Naive thymus-derived CD4-positive, alpha-beta T cell (primary cell): ENCODE data around the gene MRTFB. TPM values are rescaled to one million over a fixed set of nuclear protein-coding genes. Genes with fewer than 3 reads are reported as not detected.

ENCODE experiments used
- ATAC-seq: fragments of 150-1000 bp; cut with Tn5 transposase; 2 replicates; pipeline ENCODE4 v1.10.0; 2021; ENCODE audit warnings: mild to moderate bottlenecking, moderate library complexity
- CTCF ChIA-PET: fragments of 350-600 bp; sonication (Branson Sonifier 250); formaldehyde crosslinking; loops from one replicate; lab custom pipeline; 2021; ENCODE audit warnings: antibody characterized with exemption; lab: Charles Lee
- POLR2A ChIA-PET: fragments of 350-600 bp; sonication (Branson Sonifier 250); formaldehyde crosslinking; loops from one replicate; lab custom pipeline; 2021; ENCODE audit warnings: antibody characterized with exemption, inconsistent platforms; lab: Charles Lee
- DNase-seq, 9 donors: peaks; one replicate each; pipeline versions ENCODE4 v3.0.0 to v3.0.0-alpha.2; 2020 to 2022; ENCODE audit warnings: mixed read lengths in 1 of 9
- H3K27ac ChIP-seq: one replicate; pipeline ENCODE4 v1.7.0; 2013; ENCODE audit warnings: mild to moderate bottlenecking, low read depth, low read length, moderate library complexity
- H3K27me3 ChIP-seq, 2 donors: one replicate each; pipeline ENCODE4 v1.7.0; 2013; ENCODE audit warnings: low read length in 2 of 2, mild to moderate bottlenecking in 2 of 2, moderate library complexity in 2 of 2; ENCODE audit not compliant: control insufficient read depth in 2 of 2, insufficient read depth in 2 of 2
- H3K36me3 ChIP-seq, 3 experiments: 1 replicate in 2 of 3; 2 replicates in 1 of 3; pipeline ENCODE4 v1.7.0; 2013; ENCODE audit warnings: low read length in 3 of 3, mild to moderate bottlenecking in 3 of 3, moderate library complexity in 1 of 3; ENCODE audit not compliant: insufficient read depth in 3 of 3, control insufficient read depth in 2 of 3
- H3K4me1 ChIP-seq, 2 donors: one replicate each; pipeline ENCODE4 v1.7.0; 2013; ENCODE audit warnings: low read length in 2 of 2, mild to moderate bottlenecking in 2 of 2, moderate library complexity in 1 of 2; ENCODE audit not compliant: control insufficient read depth in 2 of 2, insufficient read depth in 2 of 2
- H3K4me3 ChIP-seq: 2 replicates; pipeline ENCODE4 v1.7.0; 2013; ENCODE audit warnings: mild to moderate bottlenecking, low read length
- H3K9me3 ChIP-seq, 3 experiments: 1 replicate in 2 of 3; 2 replicates in 1 of 3; pipeline ENCODE4 v1.7.0; 2013; ENCODE audit warnings: low read length in 3 of 3; ENCODE audit not compliant: control insufficient read depth in 2 of 3
- H3K27ac Mint-ChIP-seq, 9 donors: one replicate each; pipeline ENCODE4 v1.8.0; 2020 to 2022; ENCODE audit warnings: mixed read lengths in 9 of 9, mild to moderate bottlenecking in 8 of 9, moderate library complexity in 5 of 9, inconsistent platforms in 2 of 9
- H3K27me3 Mint-ChIP-seq, 5 donors: one replicate each; pipeline ENCODE4 v1.8.0; 2021 to 2022; ENCODE audit warnings: mixed read lengths in 5 of 5, mild to moderate bottlenecking in 1 of 5
- H3K36me3 Mint-ChIP-seq, 5 donors: one replicate each; pipeline ENCODE4 v1.8.0; 2020 to 2022; ENCODE audit warnings: mixed read lengths in 5 of 5, mild to moderate bottlenecking in 3 of 5, inconsistent platforms in 1 of 5
- H3K4me1 Mint-ChIP-seq, 7 donors: one replicate each; pipeline ENCODE4 v1.8.0; 2020 to 2022; ENCODE audit warnings: mixed read lengths in 7 of 7, mild to moderate bottlenecking in 3 of 7, inconsistent platforms in 1 of 7
- H3K4me3 Mint-ChIP-seq, 10 donors: one replicate each; pipeline ENCODE4 v1.8.0; 2020 to 2022; ENCODE audit warnings: mild to moderate bottlenecking in 10 of 10, mixed read lengths in 10 of 10, moderate library complexity in 6 of 10, inconsistent platforms in 2 of 10
- H3K9me3 Mint-ChIP-seq, 11 donors: one replicate each; pipeline ENCODE4 v1.8.0; 2020 to 2022; ENCODE audit warnings: mixed read lengths in 11 of 11, mild to moderate bottlenecking in 4 of 11, inconsistent platforms in 1 of 11, moderate library complexity in 1 of 11
- intact Hi-C, 2 donors: fragments of 100-400 bp; cut with micrococcal nuclease; formaldehyde crosslinking; loops; one replicate each; pipeline ENCODE4 v1.15.1; 2023
- polyA plus RNA-seq, 2 donors: library from polyadenylated mRNA; unstranded; fragments of 300-500 nt; fragmentation: Illumina TruSeq; gene quantifications; one replicate each; pipeline ENCODE4 v1.2.3, GENCODE V29; 2021
- total RNA-seq, 6 experiments: library from RNA in 5 of 6; stranded (reverse) in 5 of 6; gene quantifications; 1 replicate in 5 of 6; 2 replicates in 1 of 6; pipeline ENCODE4 v1.2.3 and lab custom pipeline; 2021 to 2026

The MRTFB gene
- total and polyA plus RNA-seq, 7 experiments from 2014 or later: 9.1 to 33.2 (median 25.4) TPM

GRCh38 chr16:14239791-14240190, 168.7 kb downstream of the MRTFB start:
- Mint-ChIP-seq H3K27me3 (no peaks in the 10 kb centered on the region), H3K27ac (no peak overlapping the region), H3K9me3 (no peaks in the 10 kb centered on the region), H3K4me1 (no peaks in the 10 kb centered on the region), H3K4me3 (no peak overlapping the region), H3K36me3 (peaks cover 0 to 23% (median 4%) of the 10 kb centered on the region in 5 donors)
- intact Hi-C loops: no loop called here
- H3K4me3 ChIP-seq: no peak overlapping the region
- peaks cover 0 to 30% (median 0%) of the 10 kb centered on the region in 3 experiments for H3K36me3 ChIP-seq
- H3K9me3 ChIP-seq: no peaks in the 10 kb centered on the region
- no peak overlapping the region for H3K27ac ChIP-seq
- no peak for DNase-seq
- ChIA-PET CTCF (no interaction called here), POLR2A (no interaction called here)
- ATAC-seq: no peak
- no peaks in the 10 kb centered on the region for H3K4me1 ChIP-seq
- no peaks in the 10 kb centered on the region for H3K27me3 ChIP-seq

DNA sequence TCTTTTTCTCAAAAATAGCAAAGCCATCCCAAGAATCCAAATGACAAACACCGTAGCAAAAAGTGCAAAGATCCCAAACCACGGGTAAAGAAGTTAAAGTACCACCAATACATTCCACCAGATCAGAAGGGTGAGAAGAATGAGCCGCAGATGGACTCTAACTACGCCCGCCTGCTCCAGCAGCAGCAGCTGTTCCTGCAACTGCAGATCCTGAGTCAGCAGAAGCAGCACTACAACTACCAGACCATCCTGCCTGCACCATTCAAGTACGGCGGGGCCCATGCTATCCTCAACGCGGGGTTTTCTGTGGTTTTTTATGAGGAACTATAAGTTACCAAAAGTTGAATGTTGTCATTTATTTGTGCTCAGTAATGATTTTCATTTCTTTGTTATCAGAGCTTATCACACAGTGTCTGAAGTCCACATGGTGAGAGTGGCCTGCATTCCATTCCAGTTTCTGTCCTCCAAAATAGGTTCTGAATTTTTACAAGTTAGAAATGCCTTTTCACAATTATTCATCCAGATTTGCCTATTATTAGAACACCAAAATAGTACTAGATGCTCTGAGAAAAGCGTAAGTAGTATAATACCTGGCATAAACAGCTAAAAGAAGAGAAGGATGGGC, 169.2 kb downstream of the MRTFB start:
- intact Hi-C loops: no loop called here
- Mint-ChIP-seq H3K27me3 (no peaks in the 10 kb centered on the region), H3K36me3 (peaks cover 0 to 18% (median 4%) of the 10 kb centered on the region in 5 donors), H3K27ac (peak overlapping the region in 2 of 9 donors; percentile 21 to 59), H3K9me3 (no peaks in the 10 kb centered on the region), H3K4me3 (no peak overlapping the region), H3K4me1 (no peaks in the 10 kb centered on the region)
- Histone ChIP-seq H3K4me3 (no peak overlapping the region), H3K36me3 (peaks cover 0 to 24% (median 0%) of the 10 kb centered on the region in 3 experiments), H3K9me3 (no peaks in the 10 kb centered on the region), H3K27me3 (no peaks in the 10 kb centered on the region), H3K27ac (no peak overlapping the region), H3K4me1 (no peaks in the 10 kb centered on the region)
- DNase-seq: no peak
- no peak for ATAC-seq
- ChIA-PET POLR2A (no interaction called here), CTCF (no interaction called here)

DNA sequence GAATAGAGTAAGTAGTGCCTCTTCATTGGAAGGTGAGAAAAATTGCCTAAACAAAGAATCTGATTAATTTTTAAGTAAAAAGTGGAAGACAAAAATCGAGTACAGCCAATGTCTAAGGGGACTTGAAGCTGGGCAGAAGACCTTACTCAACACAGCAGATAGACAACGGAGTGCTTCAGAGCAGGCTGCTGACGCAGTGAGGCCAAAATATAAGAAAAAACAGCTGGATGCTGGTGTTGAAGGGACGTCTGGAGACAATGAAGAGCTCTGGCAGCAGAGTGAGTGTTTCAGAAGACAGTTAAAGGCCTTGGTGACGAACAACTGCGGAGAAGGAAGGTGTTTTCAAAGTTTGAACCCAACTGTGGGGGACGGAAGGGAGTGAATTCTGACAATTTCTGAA, 169.8 kb downstream of the MRTFB start:
- Histone ChIP-seq H3K36me3 (peaks cover 0 to 27% (median 0%) of the 10 kb centered on the region in 3 experiments), H3K4me1 (no peaks in the 10 kb centered on the region), H3K4me3 (no peak overlapping the region), H3K27me3 (no peaks in the 10 kb centered on the region), H3K9me3 (no peaks in the 10 kb centered on the region), H3K27ac (no peak overlapping the region)
- Mint-ChIP-seq H3K4me1 (no peaks in the 10 kb centered on the region), H3K27me3 (no peaks in the 10 kb centered on the region), H3K36me3 (peaks cover 0 to 21% (median 4%) of the 10 kb centered on the region in 5 donors), H3K4me3 (no peak overlapping the region), H3K27ac (peak overlapping the region in 2 of 9 donors; percentile 21 to 59), H3K9me3 (no peaks in the 10 kb centered on the region)
- CTCF ChIA-PET: no interaction called here
- POLR2A ChIA-PET: no interaction called here
- intact Hi-C loops: no loop called here
- ATAC-seq: no peak
- no peak for DNase-seq

DNA sequence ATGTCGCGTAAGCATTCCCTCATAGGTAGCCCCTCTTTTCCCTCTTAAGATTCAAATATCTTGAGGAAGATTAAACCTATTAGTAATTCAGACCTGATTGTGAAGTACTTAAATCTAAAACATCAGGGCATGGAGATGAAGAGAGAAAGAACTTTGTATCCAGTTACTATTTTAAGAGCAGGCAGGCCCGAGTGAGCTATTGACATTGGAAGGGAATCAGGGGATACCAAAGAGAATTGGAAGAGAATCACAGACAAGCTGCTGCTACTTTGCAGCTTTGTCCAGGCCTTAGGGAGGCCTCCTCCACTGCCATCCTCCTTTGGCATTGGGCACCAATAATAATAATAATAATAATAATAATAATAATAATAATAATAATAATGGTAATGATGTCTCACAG, 170.5 kb downstream of the MRTFB start:
- Mint-ChIP-seq H3K36me3 (peaks cover 0 to 26% (median 4%) of the 10 kb centered on the region in 5 donors), H3K27me3 (no peaks in the 10 kb centered on the region), H3K4me3 (no peak overlapping the region), H3K27ac (peak overlapping the region in 1 of 9 donors; percentile 34), H3K9me3 (no peaks in the 10 kb centered on the region), H3K4me1 (no peaks in the 10 kb centered on the region)
- ChIA-PET CTCF (no interaction called here), POLR2A (no interaction called here)
- ATAC-seq (no peak), DNase-seq (no peak)
- Histone ChIP-seq H3K27ac (no peak overlapping the region), H3K4me1 (no peaks in the 10 kb centered on the region), H3K27me3 (no peaks in the 10 kb centered on the region), H3K9me3 (no peaks in the 10 kb centered on the region), H3K36me3 (peaks cover 0 to 34% (median 0%) of the 10 kb centered on the region in 3 experiments), H3K4me3 (no peak overlapping the region)
- intact Hi-C loops: no loop called here

DNA sequence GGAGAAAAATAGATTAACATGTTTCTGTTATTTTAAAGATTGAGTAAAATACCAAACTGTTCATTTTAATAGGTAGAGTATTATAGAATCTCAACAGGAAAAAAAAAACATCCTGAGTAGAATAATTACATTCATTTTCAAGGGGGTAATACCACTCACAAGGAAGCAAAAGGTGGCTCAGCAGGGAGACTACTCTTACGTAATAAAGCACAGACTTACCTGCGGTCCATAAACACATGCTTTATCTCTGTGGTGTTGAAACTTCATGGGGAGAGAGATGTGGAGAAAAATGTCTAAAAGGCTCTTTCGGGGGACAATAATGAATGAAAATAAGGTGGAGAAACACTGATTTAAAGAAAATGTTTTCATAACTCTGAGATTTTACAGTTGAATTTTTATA, 171.7 kb downstream of the MRTFB start:
- H3K9me3 Mint-ChIP-seq: no peaks in the 10 kb centered on the region
- Histone ChIP-seq H3K9me3 (no peaks in the 10 kb centered on the region), H3K4me3 (no peak overlapping the region), H3K4me1 (no peaks in the 10 kb centered on the region), H3K27ac (no peak overlapping the region), H3K36me3 (peaks cover 0 to 45% (median 0%) of the 10 kb centered on the region in 3 experiments), H3K27me3 (no peaks in the 10 kb centered on the region)
- CTCF ChIA-PET: interaction anchor here (1.0 kb wide), 1 partner anchor 44 kb away, joined by 3 read pairs; no protein-coding TSS in a partner anchor
- H3K27ac Mint-ChIP-seq: no peak overlapping the region
- no peaks in the 10 kb centered on the region for H3K4me1 Mint-ChIP-seq
- no peak for DNase-seq
- no peaks in the 10 kb centered on the region for H3K27me3 Mint-ChIP-seq
- no peak for ATAC-seq
- intact Hi-C loops: no loop called here
- no peak overlapping the region for H3K4me3 Mint-ChIP-seq
- H3K36me3 Mint-ChIP-seq: peaks cover 0 to 35% (median 7%) of the 10 kb centered on the region in 5 donors
- POLR2A ChIA-PET: no interaction called here

GRCh38 chr16:14244196-14245010, 173.3 kb downstream of the MRTFB start:
- Histone ChIP-seq H3K4me1 (no peaks in the 10 kb centered on the region), H3K27me3 (no peaks in the 10 kb centered on the region), H3K27ac (no peak overlapping the region), H3K4me3 (no peak overlapping the region), H3K9me3 (no peaks in the 10 kb centered on the region), H3K36me3 (peaks cover 0 to 45% (median 0%) of the 10 kb centered on the region in 3 experiments)
- ATAC-seq (no peak), DNase-seq (no peak)
- intact Hi-C loops: no loop called here
- H3K27me3 Mint-ChIP-seq: no peaks in the 10 kb centered on the region
- no peak overlapping the region for H3K27ac Mint-ChIP-seq
- H3K36me3 Mint-ChIP-seq: peaks cover 0 to 42% (median 8%) of the 10 kb centered on the region in 5 donors
- ChIA-PET POLR2A (interaction anchor here (0.5 kb wide), 1 partner anchor 167 kb away, joined by 3 read pairs; no protein-coding TSS in a partner anchor), CTCF (interaction anchor here (1.4 kb wide), 1 partner anchor 10 kb away, joined by 4 read pairs; no protein-coding TSS in a partner anchor)
- H3K4me1 Mint-ChIP-seq: no peaks in the 10 kb centered on the region
- H3K4me3 Mint-ChIP-seq: no peak overlapping the region
- H3K9me3 Mint-ChIP-seq: no peaks in the 10 kb centered on the region
